ENCODE data around the gene SEMA3B.
"Not testable (repeated sequence)": the region's sequence is repeated elsewhere in the genome, so short reads cannot be mapped to it uniquely, and the experiment has no call there.

The SEMA3B gene

DNA sequence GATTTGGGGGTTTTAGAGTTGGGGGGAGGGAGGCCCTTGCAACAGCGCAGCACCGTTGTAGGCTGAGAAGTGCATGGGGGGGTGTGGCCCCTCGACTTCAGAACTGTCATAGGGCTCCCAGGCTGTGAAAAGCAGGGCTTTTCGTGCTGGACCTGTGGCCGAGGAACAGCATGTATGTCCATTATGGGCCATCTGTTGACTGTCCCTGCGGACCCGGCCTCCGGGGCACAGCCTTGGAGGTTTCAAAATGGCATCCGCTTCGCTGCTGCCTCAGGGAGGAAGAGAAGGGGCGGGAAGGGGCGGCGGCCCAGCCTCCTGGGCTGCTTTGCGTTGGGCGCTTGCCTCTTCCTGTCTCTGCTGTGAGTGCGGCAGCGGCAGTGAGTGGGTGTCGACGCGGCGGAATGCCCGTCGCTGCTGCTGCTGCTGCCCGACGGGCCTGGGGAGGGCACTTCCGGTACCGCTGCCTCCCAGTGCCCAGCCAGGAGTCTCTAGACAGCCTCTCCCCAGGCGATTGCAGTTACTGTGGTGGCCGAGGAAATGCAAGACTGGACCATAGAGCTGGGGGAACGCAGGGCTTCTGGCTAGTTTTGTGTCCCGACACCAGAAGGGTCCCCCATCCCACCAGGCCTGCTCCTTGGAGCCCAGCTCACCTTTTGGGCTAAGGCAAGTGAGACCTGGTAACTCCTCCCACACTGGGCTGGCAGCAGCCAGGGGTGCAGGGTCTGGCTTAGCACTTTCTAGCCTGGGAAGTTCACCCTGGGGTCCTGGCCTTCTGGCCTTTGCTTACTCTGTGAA is 31.0 kb upstream of the SEMA3B start:
- DNase-seq (ENCODE audit: low read depth), result peak; percentile 88

DNA sequence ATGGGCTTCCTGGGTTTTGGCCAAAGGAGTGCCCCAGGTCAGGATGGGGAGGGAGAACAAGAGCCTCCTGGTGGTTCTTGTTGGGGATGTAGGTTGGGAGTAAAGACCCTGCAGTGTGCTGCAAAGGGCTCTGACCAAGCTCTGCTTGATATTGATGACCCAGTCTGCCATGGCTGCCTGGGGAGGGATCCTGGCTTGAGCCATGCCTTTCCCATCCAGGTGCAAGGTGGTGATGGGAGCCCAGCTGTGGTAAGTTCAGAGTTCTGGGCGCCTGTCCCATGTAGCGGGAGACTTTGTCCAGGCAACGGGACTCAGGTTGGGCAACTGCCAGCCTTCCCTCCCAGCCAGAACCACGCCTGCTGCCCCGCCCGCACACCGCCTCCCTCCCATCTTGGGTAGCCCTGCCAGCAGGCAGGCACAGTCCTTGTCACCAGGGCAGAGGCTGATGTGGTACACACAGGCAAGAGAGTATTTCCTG is 30.4 kb upstream of the SEMA3B start:
- DNase-seq (ENCODE audit: low read depth), result peak; percentile 74

DNA sequence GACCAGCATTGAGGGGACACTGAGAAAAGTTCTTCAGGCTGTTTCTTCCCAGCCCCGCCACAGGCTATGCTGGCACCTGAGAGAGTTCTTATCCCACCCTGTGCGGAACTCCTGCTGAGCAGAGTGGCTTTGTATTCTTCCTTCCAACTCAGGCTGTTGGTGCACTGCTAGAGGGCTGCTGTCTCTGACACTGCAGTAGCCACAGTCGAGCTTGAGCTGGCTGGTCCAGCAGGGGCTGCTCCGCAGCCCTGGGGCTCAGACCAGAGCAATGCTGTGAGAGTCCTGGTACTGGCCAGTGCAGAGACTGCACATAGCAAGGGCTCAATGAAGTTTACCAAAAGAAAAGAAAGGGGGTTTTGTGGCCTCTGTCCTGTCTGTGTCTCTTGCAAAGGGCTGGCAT is 29.3 kb upstream of the SEMA3B start:
- DNase-seq (ENCODE audit: low read depth), result no peak

DNA sequence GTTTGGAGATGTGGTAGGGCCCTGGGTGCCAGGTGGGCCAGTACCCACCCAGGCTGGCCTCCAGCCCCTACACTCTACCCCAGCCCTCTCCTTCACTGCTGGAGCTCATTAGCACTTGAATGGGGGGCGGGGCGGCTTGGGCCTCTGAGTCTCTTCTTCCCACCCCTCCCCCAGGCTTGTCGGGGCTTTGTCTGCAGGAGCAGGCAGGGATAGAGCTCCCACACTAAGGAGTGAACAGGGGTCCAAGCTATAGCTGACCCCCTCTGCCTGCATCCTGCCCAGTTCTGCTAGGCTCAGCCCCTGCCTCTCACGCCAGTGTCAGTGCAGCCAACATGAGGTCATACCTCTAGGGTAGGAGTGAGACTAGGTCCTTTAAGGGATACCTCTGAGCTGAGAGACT is 27.8 kb upstream of the SEMA3B start:
- DNase-seq (ENCODE audit: low read depth), result no peak

DNA sequence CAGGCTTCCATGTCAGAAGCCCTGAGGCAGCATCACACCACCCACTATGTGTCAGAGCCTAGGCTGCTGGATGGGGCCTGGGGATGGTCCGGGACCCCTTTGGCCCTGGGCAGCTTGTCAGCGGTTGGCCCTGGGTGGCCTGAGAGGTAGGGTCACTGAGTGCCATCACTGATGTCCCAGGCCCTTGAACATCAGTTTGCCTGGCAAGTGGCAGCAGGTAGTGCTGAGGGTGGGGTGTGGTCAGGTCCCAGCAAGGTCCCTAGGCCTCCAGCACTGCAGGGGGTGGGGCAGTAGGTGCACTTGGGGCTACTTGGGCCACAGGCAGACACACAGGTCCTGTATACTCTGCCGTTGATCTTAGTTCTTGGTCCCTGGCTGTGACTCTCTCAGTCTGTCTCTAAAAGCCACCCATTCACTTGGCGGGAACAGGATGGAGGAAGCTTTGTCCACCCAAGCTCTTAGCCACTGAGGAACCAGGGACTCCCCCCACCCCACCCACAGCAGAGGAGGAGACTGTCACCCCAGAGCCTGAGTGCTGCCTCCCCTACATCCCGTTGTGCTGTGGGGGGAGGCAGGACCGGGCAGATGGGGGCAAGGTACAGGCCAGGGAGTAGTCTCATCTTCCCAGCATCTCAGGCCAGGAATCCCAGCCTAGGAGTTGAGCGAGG is 27.1 kb upstream of the SEMA3B start:
- DNase-seq (ENCODE audit: low read depth), result no peak

DNA sequence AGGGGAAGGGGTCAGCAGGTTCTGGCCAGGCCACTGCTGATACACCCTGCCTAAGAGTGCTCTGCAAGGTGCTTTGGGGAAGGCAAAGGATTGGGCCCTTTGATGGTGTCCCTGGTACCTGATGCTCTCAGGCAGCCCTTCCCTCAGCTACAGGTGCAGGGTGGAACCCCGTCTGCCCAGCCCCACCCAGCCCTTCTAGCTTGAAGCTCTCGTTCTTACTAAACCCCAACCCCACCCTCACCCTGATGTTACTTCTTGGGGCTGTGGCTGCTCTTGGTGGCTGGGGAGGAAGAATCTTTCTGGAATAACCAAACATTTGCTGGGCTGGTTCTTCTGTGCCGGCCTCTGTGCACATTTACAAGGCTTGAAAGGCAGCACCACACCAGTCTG is 26.6 kb upstream of the SEMA3B start:
- DNase-seq (ENCODE audit: low read depth), result no peak

DNA sequence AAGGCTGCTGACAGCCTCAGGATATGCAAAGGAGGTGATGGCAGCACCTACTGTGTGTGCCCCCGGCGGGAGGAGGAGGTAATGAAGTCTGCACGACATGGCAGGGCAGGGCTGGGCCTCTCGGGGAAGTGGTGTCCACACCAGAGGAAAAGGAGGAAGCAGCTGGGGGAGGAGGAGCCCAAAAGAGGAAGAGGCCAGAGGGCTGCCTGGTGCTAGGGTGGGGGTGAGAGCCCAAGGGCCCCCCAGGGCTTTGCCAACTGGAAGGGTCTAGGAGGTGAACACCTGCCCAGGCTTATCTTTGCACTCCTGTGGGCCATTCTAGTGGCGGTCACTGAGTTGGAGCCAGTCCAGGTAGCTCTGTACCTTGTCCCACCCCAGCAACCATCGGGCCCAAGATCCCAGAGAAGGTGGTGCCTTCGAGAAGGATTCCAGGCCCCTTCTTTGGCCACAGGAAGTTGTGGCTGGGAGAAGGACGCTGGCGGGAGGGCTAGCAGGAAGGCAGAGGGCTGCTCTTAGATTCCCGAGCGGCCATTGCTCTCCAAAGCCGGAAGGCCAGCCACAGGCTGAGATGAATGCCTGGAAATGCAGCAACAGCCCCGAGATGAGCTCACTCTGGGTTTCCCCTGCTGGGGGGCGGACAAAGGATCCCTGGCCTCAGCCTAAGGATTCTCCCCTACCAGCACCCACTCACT is 25.9 kb upstream of the SEMA3B start:
- peak; percentile 31 for DNase-seq (ENCODE audit: low read depth)

DNA sequence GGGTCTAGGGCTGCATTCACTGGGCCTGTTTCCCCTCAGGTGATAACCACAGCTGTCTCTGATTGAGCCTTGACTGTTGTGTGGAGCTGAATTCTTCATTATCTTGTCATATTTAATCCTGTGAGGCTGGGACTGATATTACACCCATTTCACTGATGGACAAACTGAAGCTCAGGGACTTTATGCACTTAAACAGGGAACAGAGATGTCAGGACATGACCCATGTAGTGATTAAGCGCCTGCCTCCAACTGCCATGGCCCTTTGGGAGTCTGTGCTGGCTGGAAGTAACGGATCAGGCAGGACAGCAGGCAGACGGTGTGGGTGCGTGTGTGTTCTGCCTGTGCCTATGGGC is 25.4 kb upstream of the SEMA3B start:
- no peak for DNase-seq (ENCODE audit: low read depth)

DNA sequence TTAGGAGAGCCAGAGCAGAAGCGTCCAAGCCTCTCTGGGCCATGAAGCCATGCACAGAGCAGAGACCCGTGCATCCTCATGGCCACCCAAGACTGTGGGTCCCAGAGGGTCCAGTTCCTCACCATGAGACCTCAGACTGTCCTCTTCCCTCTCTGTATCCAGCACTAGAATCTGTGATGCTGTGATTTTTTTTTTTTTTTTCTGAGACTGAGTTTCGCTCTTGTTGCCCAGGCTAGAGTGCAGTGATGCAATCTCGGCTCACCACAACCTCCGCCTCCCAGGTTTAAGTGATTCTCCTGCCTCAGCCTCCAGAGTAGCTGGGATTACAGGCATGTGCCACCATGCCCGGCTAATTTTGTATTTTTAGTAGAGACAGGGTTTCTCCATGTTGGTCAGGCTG is 24.1 kb upstream of the SEMA3B start:
- DNase-seq (ENCODE audit: low read depth), result not testable (repeated sequence)

DNA sequence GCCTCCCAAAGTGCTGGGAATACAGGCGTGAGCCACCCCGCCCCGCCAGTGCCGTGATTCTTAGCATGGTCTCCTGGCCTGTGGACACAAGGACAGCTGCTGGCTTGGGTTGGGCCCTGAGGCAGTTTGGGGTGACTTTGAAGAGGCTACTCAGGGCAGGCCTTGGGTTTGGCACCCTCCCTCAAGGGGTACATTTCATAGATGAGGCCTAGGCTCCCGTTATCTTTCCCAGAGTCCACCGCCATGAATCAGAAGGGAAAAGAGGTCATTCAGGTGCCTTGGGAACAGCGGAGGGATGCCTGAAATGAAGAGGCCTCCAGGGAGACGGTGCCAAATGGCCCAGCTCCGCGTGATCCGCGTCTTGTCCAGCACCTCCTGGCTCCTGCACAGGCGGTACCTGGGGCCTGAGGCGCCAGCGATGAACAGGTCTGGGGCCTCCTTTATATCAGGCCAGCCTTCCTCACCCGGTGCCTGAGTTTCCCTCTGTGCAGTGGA is 23.6 kb upstream of the SEMA3B start:
- DNase-seq (ENCODE audit: low read depth), result no peak

DNA sequence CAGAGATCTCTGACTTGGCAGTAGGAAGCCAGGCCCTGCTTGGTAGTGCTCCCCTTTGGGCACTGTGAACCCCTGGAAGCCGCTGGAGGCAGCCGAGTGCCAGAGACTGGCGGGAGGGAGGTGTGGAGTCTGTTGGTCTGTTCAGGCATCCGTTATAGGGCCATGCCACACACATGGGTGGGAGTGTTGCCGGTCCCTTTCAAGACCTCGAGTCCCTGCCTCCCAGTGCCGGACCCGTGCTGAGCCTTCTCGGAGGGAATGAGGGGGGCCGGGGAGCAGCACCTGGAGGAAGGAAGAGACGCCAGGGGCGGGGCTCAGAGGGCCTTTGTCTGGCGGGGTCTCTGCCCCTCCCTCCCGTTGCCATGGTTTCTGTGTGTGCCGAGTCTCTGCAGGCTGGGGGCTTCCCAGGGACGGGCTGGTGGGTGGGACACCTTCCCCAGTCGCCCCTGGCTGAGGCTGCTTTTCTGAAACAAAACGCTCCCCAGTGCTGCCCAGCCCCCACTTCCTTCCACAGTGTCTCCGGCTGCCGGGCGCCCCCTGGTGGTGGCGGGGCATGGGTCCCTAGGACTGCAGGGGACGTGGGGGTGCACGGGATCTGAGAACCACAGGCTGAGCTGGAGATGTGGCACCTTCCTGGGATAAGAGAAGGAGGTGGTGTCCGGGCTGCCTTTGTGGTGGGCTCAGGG is 23.0 kb upstream of the SEMA3B start:
- DNase-seq (ENCODE audit: low read depth), result peak; percentile 75

DNA sequence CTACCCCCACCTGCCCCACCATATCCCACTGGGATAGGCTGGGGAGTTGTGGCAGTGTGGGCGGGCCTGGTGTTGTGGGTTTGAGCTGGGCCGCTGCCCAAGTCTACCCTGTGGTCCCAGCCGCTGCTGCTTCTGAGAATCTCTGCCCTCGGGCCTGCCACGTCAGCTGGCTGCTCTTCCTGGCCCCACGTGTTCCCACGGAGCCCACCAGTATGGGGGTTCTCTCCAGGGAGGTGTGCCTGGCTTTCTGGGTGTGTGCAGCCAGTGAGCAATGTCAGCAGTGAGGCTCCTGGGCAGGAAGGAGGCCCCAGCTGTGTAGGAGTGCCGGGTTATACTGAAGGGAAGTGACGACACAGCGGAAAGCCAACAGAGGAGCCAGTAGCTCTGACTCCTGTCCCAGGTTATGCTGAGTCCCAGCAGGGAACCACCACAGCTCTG is 22.4 kb upstream of the SEMA3B start:
- DNase-seq (ENCODE audit: low read depth), result peak; percentile 70

DNA sequence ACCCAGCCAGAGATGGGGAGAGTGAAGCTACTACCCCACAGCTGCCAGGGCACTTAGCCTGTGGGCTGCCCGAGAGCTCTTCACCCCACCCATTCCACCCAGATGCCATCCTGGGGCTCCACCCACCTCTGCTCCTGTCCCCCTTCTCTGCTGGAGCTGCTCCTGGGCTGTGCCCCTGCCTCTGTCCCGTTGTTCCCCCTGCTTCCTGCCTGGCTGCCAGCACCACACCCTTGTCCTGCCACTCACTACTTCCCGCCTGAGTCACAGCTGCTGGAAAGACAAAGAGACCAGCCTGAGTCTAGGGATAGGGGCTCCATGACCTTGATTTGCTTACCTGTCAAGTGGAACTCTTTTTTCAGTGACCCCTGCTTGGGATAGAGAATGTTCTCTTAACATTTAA is 20.6 kb upstream of the SEMA3B start:
- DNase-seq (ENCODE audit: low read depth), result no peak

DNA sequence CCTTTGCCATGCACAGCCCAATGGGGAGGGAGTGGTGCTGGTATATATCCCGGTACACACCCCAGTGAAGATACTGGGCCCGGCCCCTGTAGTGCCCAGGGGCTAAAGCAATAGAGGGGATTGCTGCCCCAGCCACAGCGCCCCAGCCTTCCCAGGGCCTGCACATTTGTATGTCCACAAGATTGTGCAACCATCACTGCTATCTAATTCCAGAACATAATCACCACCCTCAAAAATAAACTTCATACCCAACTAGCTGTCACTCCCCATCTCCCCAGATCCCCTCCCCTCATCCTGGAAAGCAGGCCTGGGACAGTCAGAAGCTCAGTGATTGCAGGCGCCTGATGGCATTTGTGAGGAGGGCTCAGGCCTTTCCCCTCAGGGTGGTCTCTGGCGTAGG is 19.5 kb upstream of the SEMA3B start:
- DNase-seq (ENCODE audit: low read depth), result no peak

DNA sequence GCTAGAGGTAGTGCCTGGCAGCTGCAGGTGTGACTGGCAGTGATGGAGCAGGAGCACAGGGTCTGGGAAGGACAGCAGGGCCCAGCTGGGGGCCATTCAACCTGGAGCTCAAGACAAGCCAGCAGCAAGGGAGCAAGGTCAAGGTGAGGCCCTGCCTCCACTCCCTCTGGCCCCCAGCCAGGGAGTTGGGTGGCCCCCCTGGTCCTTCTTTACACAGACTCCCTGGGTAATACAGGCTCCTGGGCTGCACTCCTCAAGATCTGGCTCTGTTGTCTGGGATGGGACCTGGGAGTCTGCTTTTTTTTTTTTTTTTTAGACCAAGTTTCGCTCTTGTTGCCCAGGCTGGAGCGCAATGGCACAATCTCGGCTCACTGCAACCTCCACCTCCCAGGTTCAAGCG is 18.4 kb upstream of the SEMA3B start:
- DNase-seq (ENCODE audit: low read depth), result no peak

DNA sequence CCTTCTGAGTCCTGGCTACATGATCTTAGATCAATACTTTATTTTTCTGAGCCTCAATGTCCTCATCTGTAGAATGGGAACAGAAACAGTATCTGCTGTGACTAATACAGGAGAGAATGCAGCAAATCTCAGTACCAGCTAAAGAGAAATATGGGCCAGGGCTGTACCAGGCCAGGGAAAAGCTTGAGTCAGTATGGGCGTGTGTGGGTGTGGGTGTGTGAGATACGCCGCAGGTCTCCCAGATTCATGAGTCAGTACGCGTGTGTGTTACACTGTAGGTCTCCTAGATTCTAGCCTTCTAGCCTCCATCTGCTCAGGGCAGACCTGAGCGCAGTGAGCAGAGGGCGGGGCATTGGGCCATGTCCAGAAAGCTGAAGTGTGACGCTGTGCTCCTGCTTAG is 17.7 kb upstream of the SEMA3B start:
- DNase-seq (ENCODE audit: low read depth), result peak; percentile 57

DNA sequence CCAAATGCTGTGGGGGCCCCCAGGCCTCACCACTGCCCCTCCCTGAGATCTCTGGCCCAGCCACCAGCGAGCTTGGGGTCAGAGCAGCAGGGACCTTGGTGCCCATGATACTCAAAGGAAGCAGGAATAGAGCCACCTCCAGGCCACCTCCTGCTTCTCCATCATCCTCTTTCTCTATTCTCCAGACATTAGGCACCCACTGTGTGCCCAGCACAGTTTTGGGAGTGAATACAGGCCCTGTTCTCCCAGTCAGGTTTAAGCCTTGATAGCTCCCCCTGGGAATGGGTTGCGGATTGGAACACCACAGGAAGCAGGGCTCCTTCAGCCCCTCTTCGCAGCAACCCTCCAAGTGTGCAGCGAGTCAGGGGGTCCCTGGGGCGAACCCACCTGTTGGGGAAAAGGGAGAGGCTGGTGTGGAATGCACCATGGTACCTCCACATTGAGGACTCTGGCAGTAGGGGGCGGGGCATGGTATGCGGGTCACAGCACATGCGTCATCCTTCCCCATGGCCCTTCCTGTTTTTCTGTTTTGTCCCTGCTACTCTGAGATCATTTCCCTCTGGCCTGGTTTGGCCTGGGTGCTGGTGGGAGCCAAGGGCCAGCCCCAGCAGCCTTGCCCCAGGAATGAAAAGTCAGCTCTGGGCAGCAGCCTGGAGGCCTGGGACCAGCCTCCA is 14.2 kb upstream of the SEMA3B start:
- peak; percentile 28 for DNase-seq (ENCODE audit: low read depth)

DNA sequence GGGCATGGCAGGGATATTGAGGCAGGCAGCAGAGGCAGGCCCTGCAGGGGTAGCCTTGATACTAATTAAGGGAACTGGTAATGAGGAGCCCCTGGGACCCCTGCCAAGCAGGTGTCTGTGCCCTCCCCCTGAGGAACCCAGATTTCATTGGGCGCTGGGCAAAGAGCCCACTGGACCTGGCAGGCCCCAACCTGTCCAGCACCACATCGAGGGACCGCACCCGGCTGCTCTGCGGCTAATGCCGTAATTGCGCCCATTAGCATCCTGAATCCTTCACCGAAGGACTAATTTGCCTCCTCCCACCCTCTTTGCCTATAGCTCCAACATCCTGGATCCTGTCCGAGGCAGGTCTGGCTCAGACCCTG is 13.7 kb upstream of the SEMA3B start:
- no peak for DNase-seq (ENCODE audit: low read depth)

DNA sequence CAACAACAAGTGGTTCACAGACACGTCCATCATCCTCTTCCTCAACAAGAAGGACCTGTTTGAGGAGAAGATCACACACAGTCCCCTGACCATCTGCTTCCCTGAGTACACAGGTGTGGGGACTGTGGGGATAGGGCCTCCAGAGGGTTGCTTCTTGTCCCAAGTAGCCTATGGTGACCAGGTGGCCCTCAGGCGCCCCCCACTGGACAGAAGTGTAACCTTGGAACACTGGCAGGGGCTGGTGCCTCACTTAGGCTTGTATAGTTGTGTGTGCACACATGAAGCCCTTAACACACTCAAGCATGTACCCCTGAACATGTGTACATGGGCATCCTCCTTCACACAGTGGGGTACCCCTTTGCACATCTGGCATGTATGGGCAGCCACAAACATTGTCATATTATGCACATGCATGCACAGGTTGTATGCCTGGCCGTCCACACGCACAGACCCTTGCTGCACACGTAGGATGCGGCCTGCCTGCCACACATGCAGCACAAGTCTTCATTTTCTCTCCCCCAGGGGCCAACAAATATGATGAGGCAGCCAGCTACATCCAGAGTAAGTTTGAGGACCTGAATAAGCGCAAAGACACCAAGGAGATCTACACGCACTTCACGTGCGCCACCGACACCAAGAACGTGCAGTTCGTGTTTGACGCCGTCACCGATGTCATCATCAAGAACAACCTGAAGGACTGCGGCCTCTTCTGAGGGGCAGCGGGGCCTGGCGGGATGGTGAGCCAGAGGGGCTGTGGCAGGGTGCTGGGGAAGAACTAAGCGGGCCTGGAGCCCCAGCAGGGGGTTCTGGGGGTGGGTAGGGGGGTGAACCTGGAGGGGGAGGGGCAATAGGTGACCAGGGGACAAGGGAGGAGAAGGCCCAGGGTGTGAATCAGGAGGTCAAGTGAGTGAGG is 11.7 kb upstream of the SEMA3B start:
- no peak for DNase-seq (ENCODE audit: low read depth)

DNA sequence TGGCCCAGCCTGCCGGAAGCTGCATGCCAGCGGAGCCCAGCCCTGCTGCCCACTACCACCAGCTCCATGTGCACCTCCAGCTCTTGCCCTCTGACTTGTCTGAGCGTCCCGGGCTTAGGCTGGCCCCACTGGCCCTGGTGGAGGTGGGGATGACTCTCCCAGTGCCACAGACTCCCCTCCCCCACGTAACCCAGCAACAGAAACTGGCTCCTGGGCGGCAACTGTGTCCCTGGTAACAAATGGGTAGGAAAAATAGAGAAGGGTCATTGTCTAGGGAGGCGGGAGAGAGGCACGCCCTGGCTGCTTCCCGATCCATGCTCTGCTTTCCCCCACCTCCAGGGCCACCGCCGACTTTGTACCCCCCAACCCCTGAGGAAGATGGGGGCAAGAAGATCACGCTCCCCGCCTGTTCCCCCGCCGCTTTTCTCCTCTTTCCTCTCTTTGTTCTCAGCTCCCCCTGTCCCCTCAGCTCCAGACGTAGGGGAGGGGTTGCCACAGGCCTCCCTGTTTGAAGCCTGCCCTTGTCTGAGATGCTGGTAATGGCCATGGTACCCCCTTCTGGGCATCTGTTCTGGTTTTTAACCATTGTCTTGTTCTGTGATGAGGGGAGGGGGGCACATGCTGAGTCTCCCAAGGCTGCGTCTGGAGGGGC is 10.8 kb upstream of the SEMA3B start:
- no peak for DNase-seq (ENCODE audit: low read depth)
